Measurements from ENCODE around the gene MRTO4.

DNA sequence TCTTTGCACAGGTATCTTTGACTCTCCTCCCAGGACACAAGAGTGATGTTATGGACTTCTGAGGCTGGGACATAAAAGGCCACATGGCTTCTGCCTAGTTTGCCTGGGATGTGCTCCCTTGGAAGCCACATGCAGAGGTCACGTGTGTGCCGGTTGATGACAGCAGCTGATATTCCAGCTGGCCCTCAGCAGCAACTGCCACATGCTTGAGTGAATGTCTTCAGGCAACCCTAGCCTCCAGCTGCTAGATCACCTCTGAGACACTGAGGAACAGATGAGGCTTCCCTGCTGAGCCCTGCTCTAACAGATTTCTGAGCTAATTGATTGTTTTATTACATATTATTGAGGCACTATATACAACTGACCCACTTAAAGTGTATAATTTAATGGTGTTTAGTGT, 48.6 kb downstream of the MRTO4 start:
- TF ChIP-seq TCF7L2 (IDR thresholded peaks at IDR 0.05; ENCODE audit: low read depth, low read length) (no peak), SIN3A (IDR thresholded peaks at IDR 0.05; ENCODE audit: borderline replicate concordance, insufficient read depth, low read depth, low read length) (no peak), POLR2AphosphoS5 (IDR thresholded peaks at IDR 0.05; ENCODE audit: low read depth, low read length) (no peak)
- TF ChIP-seq, protein P1, sequence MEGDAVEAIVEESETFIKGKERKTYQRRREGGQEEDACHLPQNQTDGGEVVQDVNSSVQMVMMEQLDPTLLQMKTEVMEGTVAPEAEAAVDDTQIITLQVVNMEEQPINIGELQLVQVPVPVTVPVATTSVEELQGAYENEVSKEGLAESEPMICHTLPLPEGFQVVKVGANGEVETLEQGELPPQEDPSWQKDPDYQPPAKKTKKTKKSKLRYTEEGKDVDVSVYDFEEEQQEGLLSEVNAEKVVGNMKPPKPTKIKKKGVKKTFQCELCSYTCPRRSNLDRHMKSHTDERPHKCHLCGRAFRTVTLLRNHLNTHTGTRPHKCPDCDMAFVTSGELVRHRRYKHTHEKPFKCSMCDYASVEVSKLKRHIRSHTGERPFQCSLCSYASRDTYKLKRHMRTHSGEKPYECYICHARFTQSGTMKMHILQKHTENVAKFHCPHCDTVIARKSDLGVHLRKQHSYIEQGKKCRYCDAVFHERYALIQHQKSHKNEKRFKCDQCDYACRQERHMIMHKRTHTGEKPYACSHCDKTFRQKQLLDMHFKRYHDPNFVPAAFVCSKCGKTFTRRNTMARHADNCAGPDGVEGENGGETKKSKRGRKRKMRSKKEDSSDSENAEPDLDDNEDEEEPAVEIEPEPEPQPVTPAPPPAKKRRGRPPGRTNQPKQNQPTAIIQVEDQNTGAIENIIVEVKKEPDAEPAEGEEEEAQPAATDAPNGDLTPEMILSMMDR (IDR thresholded peaks at IDR 0.05) = no peak
- TF ChIP-seq, protein P2, sequence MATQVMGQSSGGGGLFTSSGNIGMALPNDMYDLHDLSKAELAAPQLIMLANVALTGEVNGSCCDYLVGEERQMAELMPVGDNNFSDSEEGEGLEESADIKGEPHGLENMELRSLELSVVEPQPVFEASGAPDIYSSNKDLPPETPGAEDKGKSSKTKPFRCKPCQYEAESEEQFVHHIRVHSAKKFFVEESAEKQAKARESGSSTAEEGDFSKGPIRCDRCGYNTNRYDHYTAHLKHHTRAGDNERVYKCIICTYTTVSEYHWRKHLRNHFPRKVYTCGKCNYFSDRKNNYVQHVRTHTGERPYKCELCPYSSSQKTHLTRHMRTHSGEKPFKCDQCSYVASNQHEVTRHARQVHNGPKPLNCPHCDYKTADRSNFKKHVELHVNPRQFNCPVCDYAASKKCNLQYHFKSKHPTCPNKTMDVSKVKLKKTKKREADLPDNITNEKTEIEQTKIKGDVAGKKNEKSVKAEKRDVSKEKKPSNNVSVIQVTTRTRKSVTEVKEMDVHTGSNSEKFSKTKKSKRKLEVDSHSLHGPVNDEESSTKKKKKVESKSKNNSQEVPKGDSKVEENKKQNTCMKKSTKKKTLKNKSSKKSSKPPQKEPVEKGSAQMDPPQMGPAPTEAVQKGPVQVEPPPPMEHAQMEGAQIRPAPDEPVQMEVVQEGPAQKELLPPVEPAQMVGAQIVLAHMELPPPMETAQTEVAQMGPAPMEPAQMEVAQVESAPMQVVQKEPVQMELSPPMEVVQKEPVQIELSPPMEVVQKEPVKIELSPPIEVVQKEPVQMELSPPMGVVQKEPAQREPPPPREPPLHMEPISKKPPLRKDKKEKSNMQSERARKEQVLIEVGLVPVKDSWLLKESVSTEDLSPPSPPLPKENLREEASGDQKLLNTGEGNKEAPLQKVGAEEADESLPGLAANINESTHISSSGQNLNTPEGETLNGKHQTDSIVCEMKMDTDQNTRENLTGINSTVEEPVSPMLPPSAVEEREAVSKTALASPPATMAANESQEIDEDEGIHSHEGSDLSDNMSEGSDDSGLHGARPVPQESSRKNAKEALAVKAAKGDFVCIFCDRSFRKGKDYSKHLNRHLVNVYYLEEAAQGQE (IDR thresholded peaks at IDR 0.05; ENCODE audit: insufficient read depth in 1 of 2, low read depth in 2 of 2, low read length in 1 of 2) = no peak
